GM21723 (cell line): ENCODE measurements around the gene LBP.
"Not testable (repeated sequence)": the region's sequence is repeated elsewhere in the genome, so short reads cannot be mapped to it uniquely, and the experiment has no call there.

Experiments used
- ATAC-seq: cut with Tn5 transposase; IDR thresholded peaks from one replicate; pipeline ENCODE4 v1.9.1; 2021; ENCODE audit warnings: mild to moderate bottlenecking, moderate library complexity; ENCODE audit not compliant: unreplicated experiment

Gene LBP

GRCh38 chr20:38393259-38393658 lies 47.0 kb downstream of the LBP start:
- no peak for ATAC-seq

- ATAC-seq: no peak
Observed at GRCh38 chr20:38395165-38395564, 48.9 kb downstream of the LBP start.

- ATAC-seq: not testable (repeated sequence)
Observed at GRCh38 chr20:38395751-38396395, 49.6 kb downstream of the LBP start.

GRCh38 chr20:38402089-38402488 lies 55.8 kb downstream of the LBP start:
- ATAC-seq: no peak

- ATAC-seq: no peak
Observed at GRCh38 chr20:38402816-38403215, 56.5 kb downstream of the LBP start.

GRCh38 chr20:38404016-38404415 lies 57.7 kb downstream of the LBP start:
- ATAC-seq: no peak

GRCh38 chr20:38405132-38405531 lies 58.9 kb downstream of the LBP start:
- no peak for ATAC-seq

- no peak for ATAC-seq
Observed at GRCh38 chr20:38406476-38406875, 60.2 kb downstream of the LBP start.

GRCh38 chr20:38407321-38407720 lies 61.0 kb downstream of the LBP start:
- ATAC-seq: no peak

- not testable (repeated sequence) for ATAC-seq
Observed at GRCh38 chr20:38407822-38408221, 61.5 kb downstream of the LBP start.

- ATAC-seq: no peak
Observed at GRCh38 chr20:38412877-38413577, 66.7 kb downstream of the LBP start.

GRCh38 chr20:38414769-38415450 lies 68.6 kb downstream of the LBP start:
- ATAC-seq: no peak

GRCh38 chr20:38418509-38419204 lies 72.4 kb downstream of the LBP start:
- ATAC-seq: no peak

- ATAC-seq: no peak
Observed at GRCh38 chr20:38420388-38421085, 74.3 kb downstream of the LBP start.

GRCh38 chr20:38421915-38422314 lies 75.6 kb downstream of the LBP start:
- no peak for ATAC-seq

GRCh38 chr20:38423541-38423940 lies 77.3 kb downstream of the LBP start:
- no peak for ATAC-seq

GRCh38 chr20:38424401-38424800 lies 78.1 kb downstream of the LBP start:
- no peak for ATAC-seq

- ATAC-seq: no peak
Observed at GRCh38 chr20:38426006-38426897, 80.0 kb downstream of the LBP start.
